Measurements from ENCODE around the gene POTEF.
"Not testable (repeated sequence)": the region's sequence is repeated elsewhere in the genome, so short reads cannot be mapped to it uniquely, and the experiment has no call there.

POTEF gene

DNA sequence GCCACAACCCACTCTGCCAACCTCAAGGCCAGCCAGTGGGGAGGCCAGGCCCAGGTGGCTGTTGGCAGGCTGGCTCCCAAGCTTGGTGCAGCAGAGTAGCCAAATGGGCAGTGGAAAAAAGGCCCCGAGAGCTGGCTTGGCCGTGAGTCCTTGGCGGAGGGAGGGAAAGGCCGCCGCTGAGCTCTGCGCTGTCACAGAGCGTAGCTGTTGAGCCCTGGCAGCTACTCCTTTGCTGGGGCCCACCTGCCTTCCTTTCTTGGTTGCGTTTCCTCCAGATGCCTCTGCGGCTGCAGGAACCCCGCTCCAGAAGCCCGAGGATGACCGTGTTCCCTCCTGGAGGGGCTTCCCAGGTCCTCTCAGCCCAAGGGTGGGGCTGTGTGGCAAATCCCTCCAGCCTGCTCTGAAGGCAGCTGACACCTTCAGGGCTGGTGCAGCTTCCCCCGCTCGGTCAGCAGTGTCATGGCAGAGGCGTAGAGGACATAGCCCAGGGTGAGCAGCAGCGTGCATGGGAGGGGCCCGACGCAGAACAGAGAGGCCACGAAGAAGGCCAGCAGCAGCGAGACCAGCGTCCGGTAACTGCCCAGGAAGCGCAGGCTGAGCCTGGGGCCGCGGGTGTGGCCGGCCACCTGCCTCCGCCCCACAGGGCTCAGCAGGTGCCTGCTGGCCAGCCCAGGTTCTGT lies 23.3 kb upstream of the POTEF start:
- DNase-seq: not testable (repeated sequence)

DNA sequence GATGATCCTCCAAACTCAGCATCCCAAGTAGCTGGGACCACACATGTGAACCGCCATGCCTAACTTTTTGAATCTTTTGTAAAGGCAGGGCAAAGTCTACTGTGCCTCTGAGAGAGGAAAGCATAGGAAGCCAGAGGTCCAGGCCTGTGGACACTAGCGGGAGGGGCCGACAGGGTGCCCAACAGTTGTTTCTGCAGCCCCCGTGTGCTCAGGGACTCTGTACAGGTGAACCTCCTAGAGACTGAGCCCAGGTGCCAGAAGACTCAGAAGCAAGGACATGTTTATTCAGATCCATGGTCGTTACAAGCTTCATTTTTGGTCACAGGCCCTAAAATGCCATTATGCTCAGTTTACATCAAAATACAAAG lies 22.1 kb upstream of the POTEF start:
- not testable (repeated sequence) for DNase-seq

DNA sequence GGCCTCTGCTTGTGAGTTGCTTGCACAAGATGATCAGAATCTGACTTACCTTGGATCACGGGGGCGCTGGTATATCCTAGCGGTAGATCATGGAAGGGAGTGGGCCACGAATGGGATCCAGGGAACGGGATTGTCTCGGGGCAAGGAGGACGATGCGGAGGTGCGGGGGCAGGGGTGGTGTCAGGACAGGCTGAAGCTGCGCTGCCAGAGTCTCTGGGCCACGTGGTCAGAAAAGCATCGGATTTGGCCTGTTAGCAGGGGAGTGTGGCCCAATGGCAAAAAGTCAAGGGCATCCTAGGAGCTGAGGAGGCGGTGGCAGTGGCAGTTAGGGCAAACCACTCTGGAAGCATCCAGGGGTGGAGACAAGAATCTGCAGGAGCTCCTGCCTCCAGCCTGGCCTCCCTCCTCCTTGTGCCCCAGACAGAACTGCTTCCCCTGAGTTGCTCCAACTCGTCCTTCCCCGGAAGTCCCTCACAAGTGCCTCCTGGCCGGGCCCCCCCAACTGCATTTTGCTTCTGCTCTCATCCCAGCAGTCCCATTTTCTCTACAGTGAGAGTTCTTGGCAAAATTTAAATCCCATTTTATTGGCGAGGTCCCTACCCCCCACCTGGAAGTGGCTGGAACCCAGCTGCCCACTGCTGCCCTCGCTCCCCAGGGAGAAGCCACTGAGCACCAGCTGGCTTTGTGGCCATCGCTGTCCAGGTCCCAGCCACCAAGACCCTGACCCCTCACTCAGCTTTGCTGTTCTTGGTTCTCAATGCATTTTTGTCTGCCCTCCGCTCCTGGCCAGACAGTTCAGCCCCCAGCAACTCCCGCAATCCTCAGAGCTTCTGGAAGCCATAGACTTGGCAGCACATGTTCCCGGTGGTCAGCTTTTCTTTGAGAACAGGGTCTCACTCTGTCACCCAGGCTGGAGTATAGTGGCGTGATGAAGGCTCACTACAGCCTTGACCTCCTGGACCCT lies 21.4 kb upstream of the POTEF start:
- no peak for DNase-seq

DNA sequence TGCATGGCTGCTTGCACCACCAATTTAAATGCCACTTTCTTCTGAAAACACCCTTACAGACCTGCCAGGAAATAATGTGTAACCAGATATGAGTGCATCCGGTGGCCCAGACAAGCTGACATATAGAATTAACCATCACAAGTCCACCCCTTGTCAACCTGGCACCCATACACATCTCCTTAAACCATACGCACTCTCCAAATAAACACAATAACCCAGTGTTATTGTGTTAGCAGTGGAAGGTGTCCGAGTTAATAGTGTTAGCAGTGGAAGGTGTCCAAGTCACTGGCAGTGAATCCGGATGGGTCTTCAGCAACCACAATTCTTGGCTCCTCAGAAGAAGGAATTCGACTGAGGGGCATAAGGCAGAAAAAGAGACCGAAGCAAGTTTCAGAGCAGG lies 19.5 kb upstream of the POTEF start:
- DNase-seq: not testable (repeated sequence)

DNA sequence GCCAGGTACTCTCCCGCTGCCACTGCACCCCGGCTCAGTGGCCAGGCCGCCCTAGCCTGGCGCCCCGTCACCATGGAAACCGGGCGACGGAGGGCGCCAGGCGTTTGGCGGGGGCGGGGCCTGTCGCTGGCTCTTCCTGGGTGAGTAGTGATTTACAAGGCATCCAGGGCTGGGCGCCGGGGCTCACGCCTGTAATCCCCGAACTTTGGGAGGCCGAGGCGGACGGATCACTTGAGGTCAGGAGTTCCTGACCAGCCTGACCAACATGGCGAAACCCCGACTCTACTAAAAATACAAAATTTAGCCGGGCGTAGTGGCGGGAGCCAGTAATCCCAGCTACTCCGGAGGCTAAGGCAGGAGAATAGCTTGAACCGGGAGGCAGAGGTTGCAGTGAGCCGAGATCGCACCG lies 16.0 kb upstream of the POTEF start, which contains the start of gene CCDC74B:
CCDC74B (minus strand) TSS at position 107 of the 409 bp plus-strand sequence. CDS start 116 bp downstream, outside the sequence.
- DNase-seq: peak; percentile 14

DNA sequence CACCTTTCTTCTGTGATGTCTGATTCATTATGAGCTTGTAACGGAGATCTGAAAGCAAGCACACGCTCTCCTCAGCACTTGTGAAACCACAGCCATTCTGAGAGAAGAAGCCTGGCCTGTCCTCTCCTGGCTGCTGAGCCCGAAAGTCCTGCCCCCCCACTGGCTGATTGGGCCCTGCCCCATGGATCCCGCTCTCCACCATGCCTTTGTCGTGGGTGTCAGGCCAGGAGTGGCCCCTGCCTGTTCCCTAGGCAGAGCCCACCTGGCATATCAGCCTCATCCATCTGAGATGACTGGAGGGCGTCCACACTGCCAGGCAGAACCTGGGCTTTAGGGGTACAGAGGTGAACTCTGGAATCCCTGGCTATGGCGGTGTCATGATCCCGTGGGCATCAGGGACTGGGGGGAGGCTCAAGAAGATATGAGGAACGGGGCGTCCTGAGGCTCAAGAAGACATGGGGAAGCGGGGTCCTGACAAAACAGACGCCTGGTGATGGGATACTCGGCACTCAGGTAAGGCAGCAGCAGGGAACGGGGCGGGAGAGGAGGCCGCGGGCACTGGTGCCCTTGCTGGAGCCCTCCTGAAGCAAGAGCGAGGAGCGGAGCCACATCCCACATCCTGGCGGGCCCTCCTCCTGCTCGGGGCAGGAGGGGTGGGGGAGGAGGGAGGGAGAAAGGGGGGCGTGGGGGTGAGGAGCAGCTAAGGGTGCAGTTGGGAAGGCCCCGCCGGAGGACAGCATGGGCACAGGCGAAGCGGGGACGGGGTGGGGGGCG lies 14.4 kb upstream of the POTEF start:
- DNase-seq: not testable (repeated sequence)

DNA sequence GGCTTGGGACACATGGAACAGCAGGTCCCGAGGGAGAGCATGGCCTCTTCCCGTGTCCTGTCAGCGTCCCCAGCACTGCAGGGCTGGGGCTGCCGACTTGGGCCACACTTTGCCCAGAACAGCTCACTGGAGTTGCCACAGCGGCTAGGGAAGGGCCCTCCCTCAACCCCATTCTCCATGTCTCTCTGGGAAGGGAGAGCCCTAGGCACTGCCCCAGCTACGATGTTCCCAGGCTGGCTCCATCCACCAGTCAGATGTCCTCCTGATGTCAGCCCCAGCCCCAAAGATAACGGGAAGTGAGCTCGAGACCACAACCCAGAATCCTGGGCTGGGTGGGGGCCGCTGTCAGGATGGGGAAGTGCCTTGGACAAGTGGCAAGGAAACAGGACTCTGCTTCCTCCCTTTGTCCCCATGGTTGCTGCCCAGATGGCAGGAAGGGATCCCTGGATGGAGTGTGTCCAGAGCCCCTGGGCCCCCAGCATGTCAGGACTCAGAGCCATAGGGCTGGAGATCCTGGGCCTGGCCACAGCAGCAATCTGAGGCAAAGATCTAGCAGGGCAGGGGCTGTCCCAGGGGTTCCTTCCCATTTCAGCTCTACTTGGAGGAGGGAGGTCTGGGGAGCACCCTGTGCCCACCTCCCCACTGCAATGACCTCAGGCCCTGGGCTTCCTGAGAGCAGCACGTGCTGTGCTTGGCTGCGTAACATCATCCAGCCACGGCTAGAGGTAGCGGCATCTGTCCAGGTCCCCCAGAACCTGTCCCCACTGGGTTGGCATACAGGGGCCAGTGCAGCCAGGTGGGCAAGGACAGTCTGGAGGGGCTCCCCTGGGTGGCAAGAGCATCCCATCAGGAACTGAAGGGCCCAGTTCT lies 13.6 kb upstream of the POTEF start:
- not testable (repeated sequence) for DNase-seq

DNA sequence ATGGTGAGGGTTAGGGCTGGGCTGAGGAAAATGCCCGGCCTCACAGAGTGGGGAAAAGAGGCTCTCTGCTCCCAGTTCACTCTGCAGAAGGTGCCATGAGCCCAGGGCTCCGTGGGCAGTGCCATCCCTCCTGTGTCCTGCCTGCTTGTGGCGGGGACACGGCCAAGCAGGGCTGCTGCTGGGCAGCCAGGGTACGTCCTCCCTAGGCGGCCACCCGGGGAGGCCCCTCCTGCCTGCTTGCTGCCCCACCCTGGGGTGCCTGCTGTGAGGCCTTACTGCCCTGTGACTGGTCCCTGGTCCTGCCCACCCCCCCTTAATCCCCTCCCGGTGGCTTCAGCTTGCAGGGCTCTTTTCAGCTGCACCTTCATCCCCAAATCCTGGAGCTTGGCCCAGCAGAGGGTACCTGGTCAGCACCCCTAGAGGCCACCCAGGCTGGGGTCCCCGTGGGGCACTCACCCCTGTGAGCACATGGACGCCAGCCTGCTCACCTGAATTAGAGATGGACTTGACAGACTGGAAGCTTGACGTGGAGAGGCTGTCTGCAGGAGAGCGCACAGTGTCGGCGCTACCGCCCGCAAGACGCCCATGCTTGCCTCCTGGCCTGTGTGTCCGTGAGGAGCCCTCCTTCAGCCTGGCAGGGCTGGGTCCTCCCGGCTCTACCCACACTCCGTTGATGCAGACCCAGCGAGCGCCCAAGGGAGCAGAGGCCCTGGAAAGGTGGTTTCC lies 12.8 kb upstream of the POTEF start:
- DNase-seq: not testable (repeated sequence)

DNA sequence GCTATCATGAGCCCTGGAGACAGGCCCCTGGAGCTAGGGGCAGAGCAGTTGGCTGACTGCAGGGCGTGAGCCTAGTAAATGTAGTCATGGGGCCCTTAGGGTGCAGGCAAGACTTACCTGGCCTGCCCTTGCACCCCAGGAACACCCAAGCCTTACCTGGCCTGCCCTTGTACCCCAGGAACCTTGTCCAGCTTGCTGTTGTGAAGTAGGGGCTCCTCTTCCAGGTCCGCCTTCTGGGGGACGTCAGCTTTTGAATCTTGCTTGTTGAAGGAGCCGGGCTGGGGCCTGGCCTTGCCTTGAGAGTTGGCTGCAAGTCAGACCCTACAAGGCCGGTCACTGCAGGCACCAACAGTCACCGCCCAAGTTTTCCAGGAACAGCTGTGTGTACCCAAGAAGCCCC lies 12.0 kb upstream of the POTEF start:
- DNase-seq: not testable (repeated sequence)

DNA sequence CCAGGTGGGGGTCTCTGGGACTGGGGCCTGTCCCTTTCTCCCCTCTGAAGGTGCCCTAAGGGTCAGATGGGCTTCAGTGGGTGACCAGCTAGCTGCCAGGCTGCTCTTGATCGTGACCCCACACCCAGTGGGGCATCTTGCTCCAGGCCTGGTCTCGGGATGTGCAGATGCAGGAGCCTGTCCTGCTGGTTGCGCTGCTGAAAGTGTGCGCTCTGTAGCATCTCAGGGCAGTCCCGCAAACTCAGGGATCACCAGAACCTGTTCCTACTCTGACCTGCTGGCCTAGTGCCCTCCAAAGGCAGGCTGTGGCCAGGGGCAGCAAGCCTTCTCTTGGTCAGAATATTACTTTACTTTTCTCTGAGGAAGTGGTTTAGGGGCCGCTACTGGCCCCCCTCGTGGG lies 11.5 kb upstream of the POTEF start:
- not testable (repeated sequence) for DNase-seq

DNA sequence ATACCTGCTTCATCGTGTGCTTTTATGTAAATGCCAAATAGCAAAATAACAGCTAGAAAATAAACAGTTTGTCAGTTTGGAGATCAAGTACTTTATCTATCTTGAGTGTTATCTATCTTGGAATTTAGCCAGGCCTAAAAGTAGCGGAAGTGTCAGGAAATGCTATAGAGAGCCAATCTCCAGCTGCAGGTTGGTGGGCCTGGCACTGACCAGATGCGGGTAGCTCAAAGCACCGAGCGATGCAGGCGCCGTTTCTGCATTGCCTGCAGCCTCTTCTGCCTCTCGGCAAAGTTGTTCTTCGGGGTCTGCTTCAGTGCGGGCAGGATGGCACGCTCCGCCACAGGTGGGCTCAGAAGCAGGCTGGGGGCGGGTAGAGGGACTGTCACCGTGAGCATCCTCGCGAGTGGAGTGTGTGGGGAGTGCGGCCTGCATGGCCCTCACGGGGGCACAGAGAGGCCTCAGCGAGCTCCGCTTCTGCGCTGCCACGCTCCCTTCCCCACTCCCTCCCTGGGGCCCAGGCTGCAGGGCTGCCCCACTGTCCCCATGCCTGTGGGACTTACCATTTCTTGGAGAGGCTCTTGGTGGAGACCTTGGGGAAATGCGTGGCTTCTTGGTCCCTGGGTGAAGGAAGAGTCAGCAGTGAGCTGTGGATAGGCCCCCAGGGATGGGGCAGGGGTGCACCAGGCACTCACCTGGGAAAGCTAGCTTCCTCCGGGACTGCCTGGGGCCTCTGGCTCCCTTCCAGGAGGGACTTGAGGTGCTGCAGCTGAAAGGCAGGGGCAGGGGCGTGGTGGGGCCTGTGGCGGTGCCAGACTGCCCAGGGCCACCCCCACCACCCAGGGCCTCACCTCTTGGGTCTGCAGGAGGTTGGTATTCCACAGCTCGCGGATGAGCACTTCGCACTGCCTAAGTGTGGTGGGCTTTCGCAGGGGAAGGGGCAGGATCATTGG lies 10.6 kb upstream of the POTEF start:
- DNase-seq: not testable (repeated sequence)

DNA sequence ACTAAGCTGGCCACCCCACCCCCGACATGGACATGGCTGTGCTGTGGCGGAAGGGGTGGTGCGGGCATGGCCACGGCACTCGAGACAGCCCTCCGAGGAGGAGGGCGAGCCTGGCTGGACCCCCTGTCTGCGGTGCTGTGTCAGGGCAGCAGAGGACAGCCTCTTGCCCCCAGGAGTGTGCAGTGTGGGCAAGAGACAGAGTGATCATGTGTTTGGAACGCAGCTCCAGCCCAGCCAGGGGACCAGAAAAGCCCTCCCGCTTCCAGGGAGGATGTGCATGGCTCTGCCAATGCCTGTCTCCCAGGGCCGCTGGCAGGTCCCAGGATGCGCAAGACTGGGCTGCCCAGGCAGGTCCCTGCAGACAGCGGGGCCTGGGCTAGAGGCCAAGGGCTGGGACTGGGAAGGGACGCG lies 9.8 kb upstream of the POTEF start:
- not testable (repeated sequence) for DNase-seq

DNA sequence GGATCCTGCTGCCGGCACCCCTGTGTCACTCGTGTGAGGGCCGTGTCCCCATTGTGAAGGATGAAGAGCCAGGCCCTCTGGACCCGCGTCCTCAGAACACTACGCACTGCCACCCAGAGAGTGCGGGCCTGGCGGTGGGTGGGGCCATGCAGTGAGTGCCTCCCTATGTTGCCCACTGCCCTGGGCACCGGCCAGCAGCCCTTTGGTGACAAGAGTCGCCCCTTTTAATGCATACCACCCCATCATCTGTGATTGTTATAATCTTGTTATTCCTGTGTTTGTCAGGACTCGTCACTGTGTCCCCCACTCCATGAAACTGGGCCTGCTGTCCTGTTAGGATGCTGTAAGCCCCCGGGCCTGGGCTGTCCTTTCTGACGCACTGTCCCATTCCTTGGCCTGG lies 9.3 kb upstream of the POTEF start:
- DNase-seq: not testable (repeated sequence)

DNA sequence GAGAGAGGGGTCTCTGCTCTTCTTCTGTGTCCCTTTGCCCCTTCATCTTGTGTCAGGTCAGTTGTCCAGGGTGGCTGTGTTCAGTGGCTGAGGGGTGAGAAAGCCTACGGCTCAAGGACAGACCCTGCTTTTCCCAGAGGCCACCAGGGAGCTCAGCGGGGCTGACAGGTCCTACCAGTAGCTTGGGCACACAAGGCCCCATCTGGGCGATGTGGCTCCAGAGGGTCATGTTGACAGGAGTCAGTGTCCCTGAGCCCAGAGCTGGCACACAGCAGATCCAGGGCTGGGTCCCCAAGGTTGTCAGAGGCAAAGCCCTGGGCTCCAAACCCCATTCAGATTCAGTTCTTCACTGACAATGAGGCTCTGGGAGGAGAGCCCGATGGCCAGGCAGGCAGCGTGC lies 8.1 kb upstream of the POTEF start:
- DNase-seq: not testable (repeated sequence)

DNA sequence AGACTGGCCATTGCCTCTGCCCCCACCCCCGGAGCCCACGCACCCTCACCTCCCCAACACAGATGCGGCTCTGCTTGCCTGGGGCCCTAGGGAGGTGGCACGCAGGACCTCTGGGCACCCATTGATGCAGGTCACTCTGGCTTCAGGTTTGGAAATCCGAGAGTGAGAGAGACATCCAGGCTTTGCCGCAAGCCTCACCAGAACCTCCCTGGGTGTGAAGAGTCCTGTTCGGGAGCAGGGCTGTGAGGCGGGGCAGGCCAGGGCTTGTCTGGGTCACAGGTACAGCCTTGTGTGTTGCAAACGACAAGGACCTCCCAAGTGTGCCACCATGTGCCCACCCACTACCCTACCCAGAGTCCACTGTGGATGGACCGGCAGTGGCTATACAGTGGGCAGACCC lies 7.5 kb upstream of the POTEF start:
- not testable (repeated sequence) for DNase-seq

DNA sequence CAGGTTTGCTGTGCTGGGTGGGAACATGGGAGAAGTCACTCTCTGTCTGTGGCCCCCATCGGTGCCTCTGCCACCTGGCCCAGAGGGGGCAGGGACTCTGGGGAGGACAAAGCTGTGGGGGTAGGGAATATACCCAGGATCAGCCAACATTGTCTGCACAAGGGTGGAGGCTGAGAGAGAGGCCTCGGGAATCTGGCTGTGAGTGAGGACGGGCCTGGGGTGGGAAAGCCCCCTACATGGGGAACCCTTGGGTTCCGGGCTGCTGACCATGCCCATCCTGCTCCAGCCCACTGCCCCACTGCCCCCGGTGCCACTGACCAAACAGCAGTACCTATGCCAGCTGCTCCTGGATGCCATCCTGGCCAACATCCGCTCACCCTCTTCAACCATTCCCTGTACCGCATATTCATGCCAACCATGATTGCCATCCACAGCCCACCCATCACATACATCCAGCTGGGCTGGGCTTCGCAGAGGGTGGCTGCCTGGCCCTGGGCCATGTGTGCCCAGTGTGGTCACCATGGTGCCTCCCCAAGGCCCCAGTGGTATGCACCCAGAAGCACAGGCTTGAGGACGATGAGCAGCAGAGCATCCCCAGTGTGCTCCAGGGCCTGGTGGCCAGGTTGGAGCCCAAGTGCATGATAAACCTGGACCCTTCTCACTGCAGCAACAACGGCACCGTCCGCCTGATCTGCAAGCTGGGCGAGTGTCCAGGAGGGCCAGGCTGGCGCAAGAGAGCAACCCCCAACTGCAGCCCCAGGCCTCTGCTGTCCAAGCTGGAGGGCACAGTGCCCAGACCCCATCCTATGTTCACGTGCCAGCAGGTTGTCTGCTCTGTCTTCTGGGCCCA lies 6.9 kb upstream of the POTEF start:
- no peak for DNase-seq

DNA sequence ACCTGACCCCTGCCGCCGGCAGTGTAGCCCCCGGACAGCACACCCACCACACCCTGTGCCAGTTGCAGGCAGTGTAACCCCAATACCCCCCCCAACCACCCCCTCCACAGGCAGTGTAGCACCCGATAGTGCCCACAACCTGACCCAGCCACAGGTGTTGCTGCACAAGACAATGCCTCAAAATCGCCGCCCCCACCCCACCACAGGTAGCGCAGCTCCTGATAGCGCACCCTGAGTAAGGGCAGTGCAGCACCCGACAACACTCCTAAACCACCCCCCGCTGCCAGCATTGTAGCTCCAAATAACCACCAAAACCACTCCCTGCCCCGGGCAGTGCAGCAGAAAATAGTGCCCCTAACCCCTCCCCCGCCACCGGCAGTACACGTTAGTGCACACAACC lies 558 bp downstream of the POTEF start:
- not testable (repeated sequence) for DNase-seq

DNA sequence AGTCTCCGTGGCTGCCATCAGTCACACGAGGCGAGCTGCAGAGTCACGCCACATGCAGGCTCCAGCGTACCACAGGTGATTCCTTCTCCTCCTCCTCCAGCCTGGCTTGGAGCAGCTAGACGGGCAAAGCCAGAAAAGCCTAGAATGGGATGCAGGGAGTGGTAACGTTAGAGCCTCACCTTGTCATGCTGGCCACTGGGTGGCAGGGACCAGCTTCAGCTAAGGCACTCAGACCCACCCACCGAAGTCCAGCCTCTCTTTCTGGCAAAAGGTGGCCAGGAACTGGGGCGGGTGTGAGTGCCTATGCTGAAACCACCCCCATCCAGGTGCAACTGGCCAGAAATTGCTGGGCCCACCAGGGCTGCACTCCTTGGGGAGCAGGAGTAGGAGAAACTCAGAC lies 1.3 kb downstream of the POTEF start:
- not testable (repeated sequence) for DNase-seq

DNA sequence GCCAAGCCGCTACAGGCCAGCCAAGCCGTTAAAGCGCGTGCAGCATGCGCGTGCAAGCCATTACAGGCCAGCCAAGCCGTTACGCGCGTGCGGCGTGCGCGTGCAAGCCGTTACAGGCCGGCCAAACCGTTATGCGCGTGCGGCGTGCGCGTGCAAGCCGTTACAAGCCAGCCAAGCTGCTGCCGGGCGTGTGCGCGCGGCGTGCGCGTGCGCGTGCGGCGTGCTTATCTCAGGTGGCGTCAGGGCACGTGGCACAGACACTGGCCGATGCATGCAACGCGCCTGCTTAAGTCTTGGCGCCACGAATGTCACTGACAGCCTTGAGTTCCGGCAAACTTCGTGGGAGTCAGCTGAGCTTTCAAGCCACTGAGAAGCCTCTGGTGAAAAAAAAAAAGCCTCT lies 8.1 kb downstream of the POTEF start:
- not testable (repeated sequence) for DNase-seq
